SK-N-SH (cell line): ENCODE data around the gene RBM44. TPM values are rescaled to one million over a fixed set of nuclear protein-coding genes. Genes with fewer than 3 reads are reported as not detected.

ENCODE experiments used
- CTCF ChIA-PET: fragments of 300-600, 350-600 bp; formaldehyde crosslinking; extraction: SDS; loops from one replicate; lab custom pipeline; 2021; lab: Yijun Ruan, JAX
- POLR2A ChIA-PET: fragments of 350-600 bp; sonication (Branson Sonifier 250); formaldehyde crosslinking; extraction: SDS; loops from one replicate; lab custom pipeline; 2020; ENCODE audit warnings: antibody characterized with exemption, inconsistent platforms; lab: Yijun Ruan, JAX
- DNase-seq: peaks from one replicate; pipeline ENCODE4 v3.0.0; 2012
- H2AFZ ChIP-seq: fragments of 200-600 bp; sonication (generic); 2 replicates; pipeline ENCODE4 v1.8.1; 2016; ENCODE audit warnings: antibody characterized with exemption, mild to moderate bottlenecking, low read depth
- H3F3A ChIP-seq: fragments of 200-600 bp; sonication (generic); replicated peaks from 2 replicates; pipeline ENCODE3; 2016; ENCODE audit warnings: antibody characterized with exemption, mild to moderate bottlenecking; ENCODE audit not compliant: insufficient read depth
- H3K27ac ChIP-seq, 2 experiments: fragments of 200-500 bp in 1 of 2; fragments of 200-600 bp in 1 of 2; sonication (Bioruptor generic) in 1 of 2; sonication (generic), shearing (Covaris generic) in 1 of 2; 2 replicates each; pipeline versions ENCODE4 v1.5.1 to v1.6.1; 2014 to 2016; ENCODE audit warnings: low read depth in 2 of 2, inconsistent platforms in 1 of 2, low read length in 1 of 2, mild to moderate bottlenecking in 1 of 2, mixed read lengths in 1 of 2
- H3K27me3 ChIP-seq: fragments of 200-600 bp; sonication (generic), shearing (Covaris generic); 2 replicates; pipeline ENCODE4 v1.6.1; 2016; ENCODE audit warnings: mixed run types; ENCODE audit not compliant: insufficient read depth
- H3K36me3 ChIP-seq, 2 experiments: fragments of 200-500 bp in 1 of 2; fragments of 200-600 bp in 1 of 2; sonication (Bioruptor generic) in 1 of 2; sonication (generic) in 1 of 2; replicated peaks in 1 of 2; 2 replicates each; pipeline versions ENCODE3 to v1.5.1; 2014 to 2016; ENCODE audit warnings: low read length in 1 of 2, mild to moderate bottlenecking in 1 of 2; ENCODE audit not compliant: insufficient read depth in 2 of 2, control insufficient read depth in 1 of 2
- H3K4me1 ChIP-seq, 2 experiments: fragments of 200-500 bp in 1 of 2; fragments of 200-600 bp in 1 of 2; sonication (Bioruptor generic) in 1 of 2; sonication (generic), shearing (Covaris generic) in 1 of 2; 2 replicates each; pipeline versions ENCODE4 v1.5.1 to v1.6.1; 2014 to 2016; ENCODE audit warnings: low read depth in 1 of 2, low read length in 1 of 2, mixed run types in 1 of 2; ENCODE audit not compliant: insufficient read depth in 2 of 2, control insufficient read depth in 1 of 2
- H3K4me2 ChIP-seq: fragments of 200-600 bp; sonication (generic), shearing (Covaris generic); 2 replicates; pipeline ENCODE4 v1.6.1; 2017; ENCODE audit warnings: mixed run types
- H3K4me3 ChIP-seq, 2 experiments: fragments of 200-500 bp in 1 of 2; fragments of 200-600 bp in 1 of 2; sonication (Bioruptor generic) in 1 of 2; sonication (generic), shearing (Covaris generic) in 1 of 2; 2 replicates each; pipeline versions ENCODE4 v1.5.1 to v1.8.1; 2014 to 2016; ENCODE audit warnings: low read depth in 2 of 2, inconsistent platforms in 1 of 2, low read length in 1 of 2, mild to moderate bottlenecking in 1 of 2, mixed read lengths in 1 of 2, moderate library complexity in 1 of 2
- H3K79me2 ChIP-seq: fragments of 200-600 bp; sonication (generic); 2 replicates; pipeline ENCODE4 v1.8.1; 2017; ENCODE audit warnings: mild to moderate bottlenecking; ENCODE audit not compliant: insufficient read depth
- H3K9ac ChIP-seq: fragments of 200-600 bp; sonication (generic); 2 replicates; pipeline ENCODE4 v1.6.1; 2017; ENCODE audit warnings: mixed run types
- H3K9me2 ChIP-seq: fragments of 200-600 bp; sonication (generic); 2 replicates; pipeline ENCODE4 v1.6.1; 2017; ENCODE audit warnings: mixed run types
- H3K9me3 ChIP-seq: fragments of 200-600 bp; sonication (generic); 2 replicates; pipeline ENCODE4 v1.6.1; 2017; ENCODE audit warnings: mixed run types, mild to moderate bottlenecking, moderate library complexity
- H4K20me1 ChIP-seq: fragments of 200-600 bp; sonication (generic); 2 replicates; pipeline ENCODE4 v1.6.1; 2017; ENCODE audit warnings: mild to moderate bottlenecking, mixed run types; ENCODE audit not compliant: insufficient read depth
- CHD2 ChIP-seq: fragments of 150-350 bp; IDR thresholded peaks from 2 replicates; pipeline ENCODE4 v1.6.1; 2018; ENCODE audit warnings: low read length; ENCODE audit not compliant: partially characterized antibody
- CTCF ChIP-seq: fragments of 200-600 bp; sonication (generic); IDR thresholded peaks from 2 replicates; pipeline ENCODE4 v1.6.1; 2017; ENCODE audit warnings: antibody characterized with exemption, mild to moderate bottlenecking, moderate library complexity
- EP300 ChIP-seq, 2 experiments: IDR thresholded peaks; 2 replicates each; pipeline versions ENCODE4 v1.4.0 to v1.6.1; 2012; ENCODE audit warnings: borderline replicate concordance in 1 of 2, low read depth in 1 of 2, low read length in 1 of 2
- EZH2phosphoT487 ChIP-seq: fragments of 200-600 bp; sonication (generic); IDR thresholded peaks from 2 replicates; pipeline ENCODE4 v1.6.1; 2017; ENCODE audit warnings: low read depth, mixed run types, mild to moderate bottlenecking, antibody characterized with exemption, moderate library complexity, borderline replicate concordance
- GABPA ChIP-seq: IDR thresholded peaks from 2 replicates; pipeline ENCODE4 v1.4.0; 2012; ENCODE audit warnings: low read depth, mild to moderate bottlenecking
- GATA2 ChIP-seq: sonication (generic); formaldehyde crosslinking; IDR thresholded peaks from 2 replicates; pipeline ENCODE4 v1.5.0; 2020; ENCODE audit warnings: mild to moderate bottlenecking, missing genetic modification reagents
- JUND ChIP-seq: IDR thresholded peaks from 2 replicates; pipeline ENCODE4 v1.4.0; 2012
- MEF2A ChIP-seq: IDR thresholded peaks from 2 replicates; pipeline ENCODE4 v1.4.0; 2012; ENCODE audit warnings: low read depth, borderline replicate concordance
- RAD21 ChIP-seq: IDR thresholded peaks from 2 replicates; pipeline ENCODE4 v1.6.1; 2012; ENCODE audit warnings: mild to moderate bottlenecking, low read length
- RXRA ChIP-seq: IDR thresholded peaks from 2 replicates; pipeline ENCODE4 v1.4.0; 2012; ENCODE audit warnings: low read depth, mild to moderate bottlenecking, borderline replicate concordance
- SIN3A ChIP-seq: IDR thresholded peaks from 2 replicates; pipeline ENCODE4 v1.6.1; 2012; ENCODE audit warnings: low read depth, mild to moderate bottlenecking, low read length, moderate library complexity, borderline replicate concordance
- TAF1 ChIP-seq: IDR thresholded peaks from 2 replicates; pipeline ENCODE4 v1.6.1; 2012; ENCODE audit warnings: low read depth, mild to moderate bottlenecking, low read length, moderate library complexity, borderline replicate concordance
- TCF12 ChIP-seq: IDR thresholded peaks from 2 replicates; pipeline ENCODE4 v1.4.0; 2012
- WGBS: methylation state at CpG from one replicate; pipeline ENCODE4 v1.1.6; 2017; ENCODE audit warnings: low lambda C conversion rate; 5-methylcytosine and 5-hydroxymethylcytosine counted together
- polyA plus RNA-seq, 3 experiments: library from polyadenylated mRNA; depleted of rRNA; stranded (reverse); fragments of >200 nt; gene quantifications; 2 replicates each; pipeline ENCODE4 v1.2.3, GENCODE V29; 2012
- TF ChIP-seq, protein P1 (sequence below): IDR thresholded peaks from 2 replicates; pipeline ENCODE4 v1.4.0; 2012; ENCODE audit warnings: low read depth, borderline replicate concordance
- TF ChIP-seq, protein P2 (sequence below): fragments of 150-350 bp; IDR thresholded peaks from 2 replicates; pipeline ENCODE4 v1.6.1; 2016; ENCODE audit warnings: mild to moderate bottlenecking, low read depth, low read length

RBM44 gene
- polyA plus RNA-seq, 1 of the 3 experiments (the other 2 are of a cell fraction), result 0.30 TPM

DNA sequence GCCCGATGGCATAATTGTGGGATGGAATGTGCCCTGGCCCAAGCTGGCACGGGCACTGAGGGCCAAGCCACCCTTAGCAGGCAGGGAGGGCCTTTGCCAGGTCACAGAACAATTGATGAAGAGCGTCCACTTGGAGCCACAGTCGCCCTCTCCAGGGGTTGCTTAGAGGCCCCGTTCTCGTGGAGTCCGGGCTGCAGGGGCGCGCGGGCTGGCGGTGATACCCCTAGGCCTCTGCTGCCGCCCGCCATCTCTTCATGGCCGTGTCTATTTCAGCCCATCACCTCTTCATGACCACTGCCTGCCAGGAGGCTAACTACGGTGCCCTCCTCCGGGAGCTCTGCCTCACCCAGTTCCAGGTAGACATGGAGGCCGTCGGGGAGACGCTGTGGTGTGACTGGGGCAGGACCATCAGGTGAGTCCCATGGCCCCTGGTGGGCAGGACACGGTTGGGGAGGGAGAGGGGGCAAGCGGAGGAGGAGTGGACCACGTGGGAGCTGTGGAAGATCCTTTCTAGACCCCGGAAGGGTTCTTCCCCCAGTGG lies 78.4 kb downstream of the RBM44 start:
- CTCF ChIA-PET, result interaction anchor here (0.7 to 2.2 kb wide), 5 partner anchors 11 to 382 kb away, joined by 3 to 9 read pairs (median 4); no protein-coding TSS in a partner anchor
- Histone ChIP-seq H3K79me2 (no peaks in the 10 kb centered on the region), H2AFZ (no peak overlapping the region), H3K36me3 (peaks cover 0 to 2% of the 10 kb centered on the region in 2 experiments), H3K9ac (no peak overlapping the region), H3F3A (no peaks in the 10 kb centered on the region), H4K20me1 (no peaks in the 10 kb centered on the region), H3K4me3 (no peak overlapping the region)
- TF ChIP-seq EZH2phosphoT487 (no peak), JUND (no peak), TCF12 (no peak), CHD2 (no peak), CTCF (no peak)
- TF ChIP-seq, all 33 proteins: peak for 0
- Histone ChIP-seq H3K9me3 (no peaks in the 10 kb centered on the region), H3K9me2 (no peaks in the 10 kb centered on the region), H3K27me3 (no peaks in the 10 kb centered on the region), H3K4me2 (no peak overlapping the region), H3K27ac (peak overlapping the region in 1 of 2 experiments; percentile 79; a peak in 1 of 4 replicates), H3K4me1 (peaks cover 13 to 76% of the 10 kb centered on the region in 2 experiments; a peak in 3 of 4 replicates)
- no peak for DNase-seq
- POLR2A ChIA-PET, result interaction anchor here (3.6 kb wide), 1 partner anchor 8 kb away, joined by 18 read pairs; no protein-coding TSS in a partner anchor
- 95% methylated on average over 9 of the region's 23 CpGs for WGBS

DNA sequence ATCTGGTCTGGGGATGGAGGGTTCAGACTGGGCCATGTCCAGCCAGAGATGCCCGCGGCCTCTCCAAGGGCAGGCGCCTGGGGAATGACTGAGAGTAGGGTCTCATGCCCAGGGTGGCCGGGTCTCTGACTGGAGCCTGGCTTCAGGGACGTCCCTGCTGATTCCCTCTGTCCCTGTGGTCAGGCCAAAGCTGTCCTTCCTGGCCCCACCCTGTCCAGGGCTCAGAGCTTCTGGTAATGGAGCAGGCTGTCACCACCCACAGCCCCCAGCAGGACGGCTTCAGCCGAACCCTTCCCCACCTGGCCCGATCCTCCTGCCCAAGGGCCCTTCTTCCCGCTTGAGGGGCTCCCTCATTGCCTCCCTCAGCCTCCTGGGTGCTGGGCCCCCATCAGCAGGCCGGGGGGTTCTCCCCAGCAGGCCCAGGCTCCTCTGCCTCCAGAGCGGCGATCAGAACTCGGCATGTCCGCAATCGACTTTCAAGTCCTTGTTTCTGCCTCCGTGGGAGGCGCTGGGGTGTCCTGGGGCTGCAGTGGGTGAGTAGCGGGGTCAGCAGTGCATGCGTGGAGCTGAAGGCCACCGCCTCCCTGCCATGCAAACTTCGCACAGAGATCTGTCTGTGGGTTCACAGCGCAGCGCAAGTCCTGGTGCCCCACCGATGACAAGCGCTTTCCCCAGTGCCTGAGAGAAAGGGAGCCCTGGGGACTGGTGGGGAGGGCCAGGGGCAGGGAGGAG lies 79.2 kb downstream of the RBM44 start:
- H3F3A ChIP-seq, result no peaks in the 10 kb centered on the region
- CTCF ChIA-PET, result no interaction called here
- H3K4me1 ChIP-seq, result peaks cover 13 to 76% of the 10 kb centered on the region in 2 experiments; a peak in 3 of 4 replicates
- no peak overlapping the region for H3K4me2 ChIP-seq
- no peaks in the 10 kb centered on the region for H4K20me1 ChIP-seq
- H3K36me3 ChIP-seq, result peaks cover 0 to 2% of the 10 kb centered on the region in 2 experiments
- no peaks in the 10 kb centered on the region for H3K79me2 ChIP-seq
- 95% methylated on average over 6 of the region's 25 CpGs for WGBS
- TF ChIP-seq SIN3A (no peak), RXRA (no peak), MEF2A (no peak), CHD2 (no peak), RAD21 (no peak), GATA2 (no peak), GABPA (no peak), TAF1 (no peak), EP300 (IDR thresholded peaks at IDR 0.05; ENCODE audit: borderline replicate concordance in 1 of 2, low read depth in 1 of 2, low read length in 1 of 2) (no peak), CTCF (no peak)
- TF ChIP-seq, protein P1, sequence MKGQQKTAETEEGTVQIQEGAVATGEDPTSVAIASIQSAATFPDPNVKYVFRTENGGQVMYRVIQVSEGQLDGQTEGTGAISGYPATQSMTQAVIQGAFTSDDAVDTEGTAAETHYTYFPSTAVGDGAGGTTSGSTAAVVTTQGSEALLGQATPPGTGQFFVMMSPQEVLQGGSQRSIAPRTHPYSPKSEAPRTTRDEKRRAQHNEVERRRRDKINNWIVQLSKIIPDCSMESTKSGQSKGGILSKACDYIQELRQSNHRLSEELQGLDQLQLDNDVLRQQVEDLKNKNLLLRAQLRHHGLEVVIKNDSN, result no peak
- TF ChIP-seq, protein P2, sequence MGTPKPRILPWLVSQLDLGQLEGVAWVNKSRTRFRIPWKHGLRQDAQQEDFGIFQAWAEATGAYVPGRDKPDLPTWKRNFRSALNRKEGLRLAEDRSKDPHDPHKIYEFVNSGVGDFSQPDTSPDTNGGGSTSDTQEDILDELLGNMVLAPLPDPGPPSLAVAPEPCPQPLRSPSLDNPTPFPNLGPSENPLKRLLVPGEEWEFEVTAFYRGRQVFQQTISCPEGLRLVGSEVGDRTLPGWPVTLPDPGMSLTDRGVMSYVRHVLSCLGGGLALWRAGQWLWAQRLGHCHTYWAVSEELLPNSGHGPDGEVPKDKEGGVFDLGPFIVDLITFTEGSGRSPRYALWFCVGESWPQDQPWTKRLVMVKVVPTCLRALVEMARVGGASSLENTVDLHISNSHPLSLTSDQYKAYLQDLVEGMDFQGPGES, result no peak
- POLR2A ChIA-PET, result no interaction called here
- no peak overlapping the region for H2AFZ ChIP-seq
- no peaks in the 10 kb centered on the region for H3K9me2 ChIP-seq
- H3K9me3 ChIP-seq, result no peaks in the 10 kb centered on the region
- no peaks in the 10 kb centered on the region for H3K27me3 ChIP-seq
- no peak overlapping the region for H3K4me3 ChIP-seq
- DNase-seq, result no peak
- peak overlapping the region in 1 of 2 experiments; percentile 79; a peak in 1 of 4 replicates for H3K27ac ChIP-seq
- H3K9ac ChIP-seq, result no peak overlapping the region
